ENCODE data around the gene TINAG. TPM values are rescaled to one million over a fixed set of nuclear protein-coding genes. Genes with fewer than 3 reads are reported as not detected.

TINAG gene
- 0.13 TPM in 1 of 2 replicates, not detected in the other for total RNA-seq

GRCh38 chr6:54308289-54308985 lies at the start of gene TINAG:
Gene TINAG, plus strand, starts transcription at chr6:54308441. Its CDS starts 110 bp downstream, at chr6:54308551.

Other genes starting within 250 kb of the TINAG start
- 0.26 and 0.32 TPM in 2 replicates for gene MLIP, start 197.0 kb upstream of the TINAG start, total RNA-seq

Data from articular chondrocyte of knee joint (primary cell).